Spinal cord (tissue), 10 donors: Measurements from ENCODE around the gene CCDC120. TPM values are rescaled to one million over a fixed set of nuclear protein-coding genes. Genes with fewer than 3 reads are reported as not detected.

Experiments used
- DNase-seq, 6 donors: peaks; one replicate each; pipeline versions ENCODE4 v3.0.0 to v3.0.0-alpha.2; 2013 to 2015; ENCODE audit warnings: low spot score in 6 of 6, low read depth in 4 of 6
- H3K27ac ChIP-seq: one replicate; pipeline ENCODE4 v1.5.1; 2013; ENCODE audit warnings: low read depth, low read length, control low read depth
- H3K27me3 ChIP-seq: one replicate; pipeline ENCODE4 v1.6.1; 2013; ENCODE audit warnings: low read length; ENCODE audit not compliant: control insufficient read depth, insufficient read depth
- H3K36me3 ChIP-seq: one replicate; pipeline ENCODE4 v1.6.1; 2013; ENCODE audit warnings: low read length; ENCODE audit not compliant: control insufficient read depth, insufficient read depth
- H3K4me1 ChIP-seq: one replicate; pipeline ENCODE4 v1.6.1; 2013; ENCODE audit warnings: low read length; ENCODE audit not compliant: control insufficient read depth, insufficient read depth
- H3K4me3 ChIP-seq: one replicate; pipeline ENCODE4 v1.5.1; 2013; ENCODE audit warnings: low read depth, low read length, control low read depth
- H3K9me3 ChIP-seq: one replicate; pipeline ENCODE4 v1.6.1; 2013; ENCODE audit warnings: low read length; ENCODE audit not compliant: control insufficient read depth, insufficient read depth
- WGBS: methylation state at CpG from one replicate; pipeline ENCODE4 v1.1.5; 2013; ENCODE audit warnings: missing lambda C conversion rate; ENCODE audit not compliant: insufficient coverage; 5-methylcytosine and 5-hydroxymethylcytosine counted together
- polyA plus RNA-seq, 2 donors: library from polyadenylated mRNA; unstranded; fragments of 120-200 nt; gene quantifications; one replicate each; pipeline ENCODE4 v1.2.1, GENCODE V29; 2013; ENCODE audit not compliant: insufficient read length in 2 of 2
- total RNA-seq, 2 donors: library from RNA; depleted of rRNA in 1 of 2; stranded (reverse); fragments of 120-200 nt in 1 of 2; fragments of >200 nt in 1 of 2; gene quantifications; one replicate each; pipeline versions ENCODE4 v1.2.3 to v1.2.4, GENCODE V29; 2013 to 2014
- donor health status: healthy.

Gene CCDC120
- total and polyA plus RNA-seq, 4 donors: 1.6 to 22.4 (median 9.2) TPM

GRCh38 chrX:49041744-49042580 is 16.8 kb upstream of the CCDC120 start:
- no peaks in the 10 kb centered on the region for H3K9me3 ChIP-seq
- peak overlapping the region; percentile 34 for H3K4me3 ChIP-seq
- H3K27me3 ChIP-seq: no peaks in the 10 kb centered on the region
- DNase-seq: peak in 1 of 6 donors; percentile 9
- H3K36me3 ChIP-seq: peaks cover 28% of the 10 kb centered on the region
- H3K27ac ChIP-seq: peak overlapping the region; percentile 59
- H3K4me1 ChIP-seq: peaks cover 16% of the 10 kb centered on the region
- WGBS: 25% methylated on average over 5 of the region's 10 CpGs

GRCh38 chrX:49042581-49043219 is 16.1 kb upstream of the CCDC120 start:
- Histone ChIP-seq H3K4me3 (peak overlapping the region; percentile 34), H3K4me1 (peaks cover 16% of the 10 kb centered on the region), H3K27me3 (no peaks in the 10 kb centered on the region), H3K27ac (peak overlapping the region; percentile 59), H3K9me3 (no peaks in the 10 kb centered on the region), H3K36me3 (peaks cover 21% of the 10 kb centered on the region)
- peak in 2 of 6 donors; percentile 1 to 10 for DNase-seq
- WGBS: 27% methylated on average over 29 of the region's 29 CpGs

- Histone ChIP-seq H3K36me3 (peaks cover 15% of the 10 kb centered on the region), H3K9me3 (no peaks in the 10 kb centered on the region), H3K27me3 (no peaks in the 10 kb centered on the region), H3K4me1 (peaks cover 16% of the 10 kb centered on the region), H3K27ac (peak within 1 kb of the TSS; percentile 73), H3K4me3 (peak within 1 kb of the TSS; percentile 34)
- peak; percentile 83 to 99 (median 93) for DNase-seq
- 26% methylated on average over 48 of the region's 67 CpGs for WGBS
These were observed 15.4 kb upstream of the CCDC120 start, which contains the start of gene TFE3 for GRCh38 chrX:49043220-49043986. TSS of gene TFE3 (minus strand) at chrX:49043357. CDS start at chrX:49043226, 131 bp downstream.

GRCh38 chrX:49043987-49044281 is 14.9 kb upstream of the CCDC120 start:
- Histone ChIP-seq H3K4me3 (peak overlapping the region; percentile 33), H3K27ac (peak overlapping the region; percentile 73), H3K9me3 (no peaks in the 10 kb centered on the region), H3K27me3 (no peaks in the 10 kb centered on the region), H3K36me3 (peaks cover 9% of the 10 kb centered on the region), H3K4me1 (peaks cover 16% of the 10 kb centered on the region)
- DNase-seq: no peak
- WGBS: 34% methylated on average over 10 of the region's 13 CpGs

GRCh38 chrX:49053223-49054072 is 5.4 kb upstream of the CCDC120 start:
- Histone ChIP-seq H3K4me1 (peaks cover 10% of the 10 kb centered on the region), H3K27me3 (no peaks in the 10 kb centered on the region), H3K4me3 (peak overlapping the region; percentile 47), H3K9me3 (no peaks in the 10 kb centered on the region), H3K36me3 (peaks cover 4% of the 10 kb centered on the region), H3K27ac (peak overlapping the region; percentile 47)
- WGBS: 29% methylated on average over 71 of the region's 79 CpGs
- peak in 5 of 6 donors; percentile 55 to 96 (median 74) for DNase-seq

GRCh38 chrX:49054073-49054762 is 4.6 kb upstream of the CCDC120 start:
- no peaks in the 10 kb centered on the region for H3K27me3 ChIP-seq
- peaks cover 4% of the 10 kb centered on the region for H3K36me3 ChIP-seq
- no peak for DNase-seq
- WGBS: 70% methylated on average over 5 of the region's 5 CpGs
- peak overlapping the region; percentile 47 for H3K4me3 ChIP-seq
- H3K27ac ChIP-seq: no peak overlapping the region
- H3K9me3 ChIP-seq: no peaks in the 10 kb centered on the region
- H3K4me1 ChIP-seq: peaks cover 10% of the 10 kb centered on the region

GRCh38 chrX:49059201-49059600 is 402 bp downstream of the CCDC120 start:
- H3K27me3 ChIP-seq: no peaks in the 10 kb centered on the region
- DNase-seq: no peak
- H3K4me3 ChIP-seq: no peak overlapping the region
- WGBS: 100% methylated on average over 2 of the region's 6 CpGs
- no peaks in the 10 kb centered on the region for H3K9me3 ChIP-seq
- H3K36me3 ChIP-seq: peaks cover 21% of the 10 kb centered on the region
- peaks cover 2% of the 10 kb centered on the region for H3K4me1 ChIP-seq
- no peak overlapping the region for H3K27ac ChIP-seq

- Histone ChIP-seq H3K9me3 (no peaks in the 10 kb centered on the region), H3K4me1 (no peaks in the 10 kb centered on the region), H3K27ac (no peak overlapping the region), H3K36me3 (peaks cover 25% of the 10 kb centered on the region), H3K27me3 (no peaks in the 10 kb centered on the region), H3K4me3 (no peak overlapping the region)
- no peak for DNase-seq
- 54% methylated on average over 5 of the region's 10 CpGs for WGBS
These were observed 884 bp downstream of the CCDC120 start for GRCh38 chrX:49059681-49060085.
